Measurements from ENCODE around the gene NME8. TPM values are rescaled to one million over a fixed set of nuclear protein-coding genes. Genes with fewer than 3 reads are reported as not detected.

NME8 gene
- total RNA-seq, 2 experiments from 2014 or later = not detected

GRCh38 chr7:37947138-37947940 is 98.9 kb downstream of the NME8 start:
- intact Hi-C loops (cut with micrococcal nuclease) = no loop called here
- CTCF ChIA-PET = no interaction called here

GRCh38 chr7:37947941-37948210 is 99.5 kb downstream of the NME8 start:
- intact Hi-C loops (cut with micrococcal nuclease) = no loop called here
- H3K9me3 Mint-ChIP-seq = no peaks in the 10 kb centered on the region
- DNase-seq = no peak
- H3K27ac Mint-ChIP-seq = no peak overlapping the region
- no peaks in the 10 kb centered on the region for H3K4me1 Mint-ChIP-seq (ENCODE audit: low read depth)
- H3K4me3 Mint-ChIP-seq = no peak overlapping the region
- CTCF ChIA-PET = no interaction called here
- no peaks in the 10 kb centered on the region for H3K36me3 Mint-ChIP-seq (ENCODE audit: low read depth)
- H3K27me3 Mint-ChIP-seq (ENCODE audit: low read depth) = no peaks in the 10 kb centered on the region

More at GRCh38 chr7:37947138-37947940, 98.9 kb downstream of the NME8 start:
- Mint-ChIP-seq H3K36me3 (ENCODE audit: low read depth) (no peaks in the 10 kb centered on the region), H3K27me3 (ENCODE audit: low read depth) (no peaks in the 10 kb centered on the region), H3K4me3 (no peak overlapping the region), H3K9me3 (no peaks in the 10 kb centered on the region), H3K4me1 (ENCODE audit: low read depth) (no peaks in the 10 kb centered on the region), H3K27ac (no peak overlapping the region)
- no peak for DNase-seq

Other genes with a start within 250 kb of the NME8 start
- gene GPR141, start 164.8 kb upstream of the NME8 start, total RNA-seq = not detected
- not detected for gene SFRP4, start 68.2 kb downstream of the NME8 start, total RNA-seq
- 1 to 10 TPM; 1.3 to 1.6 TPM for gene EPDR1, start 72.0 kb downstream of the NME8 start, total RNA-seq